HUDEP-2 (cell line): ENCODE results near the gene SRGAP3.

Experiments used
- DNase-seq, 76 experiments: peaks; one replicate each; lab custom pipeline; 2025; ENCODE audit not compliant: unreplicated experiment in 76 of 76; lab: John Stamatoyannopoulos, UW

The SRGAP3 gene

GRCh38 chr3:9229325-9229724 is 20.1 kb downstream of the SRGAP3 start:
- DNase-seq = no peak

DNA sequence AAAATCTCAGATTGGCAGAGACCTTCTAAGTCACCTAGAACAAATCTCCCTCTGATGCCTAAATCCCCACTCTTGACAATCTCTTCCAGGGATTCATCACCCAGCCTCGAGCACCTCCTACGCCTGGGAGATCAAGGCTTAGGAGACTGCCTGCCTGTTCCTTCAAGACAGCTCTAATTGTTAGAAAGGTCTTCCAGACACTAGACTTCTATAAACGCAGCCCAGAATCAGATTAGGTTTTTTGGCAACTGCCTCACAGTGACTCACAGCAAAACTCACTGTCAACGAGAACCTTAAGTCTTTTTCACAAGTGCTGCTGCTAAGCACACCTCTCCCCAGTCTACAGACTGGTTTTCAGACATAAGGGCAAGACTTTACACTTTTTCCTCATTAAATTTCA is 23.1 kb downstream of the SRGAP3 start:
- DNase-seq = peak in 4 of 76 experiments; percentile 2 to 9 (median 4)

- no peak for DNase-seq
Measured at GRCh38 chr3:9225268-9225667, 24.2 kb downstream of the SRGAP3 start.

DNA sequence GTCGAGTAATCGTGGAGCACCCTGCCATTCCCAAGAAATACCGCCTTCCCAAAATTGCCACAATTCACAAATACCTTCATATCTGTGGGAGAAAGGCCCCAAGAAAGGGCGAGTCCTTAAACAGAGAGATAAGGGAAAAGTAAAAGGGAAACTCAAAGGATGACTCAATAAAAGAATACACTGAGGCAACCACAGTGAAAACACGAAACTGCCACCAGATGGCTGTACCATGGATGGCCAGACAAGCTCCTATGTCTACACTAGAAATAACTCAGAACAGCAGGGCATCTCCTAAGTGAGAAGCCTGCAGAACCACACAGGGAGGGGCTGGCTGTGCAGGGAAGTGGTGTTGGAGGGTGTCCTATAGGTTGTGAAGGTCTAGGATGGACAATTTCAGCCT is 25.0 kb downstream of the SRGAP3 start:
- DNase-seq = no peak

DNA sequence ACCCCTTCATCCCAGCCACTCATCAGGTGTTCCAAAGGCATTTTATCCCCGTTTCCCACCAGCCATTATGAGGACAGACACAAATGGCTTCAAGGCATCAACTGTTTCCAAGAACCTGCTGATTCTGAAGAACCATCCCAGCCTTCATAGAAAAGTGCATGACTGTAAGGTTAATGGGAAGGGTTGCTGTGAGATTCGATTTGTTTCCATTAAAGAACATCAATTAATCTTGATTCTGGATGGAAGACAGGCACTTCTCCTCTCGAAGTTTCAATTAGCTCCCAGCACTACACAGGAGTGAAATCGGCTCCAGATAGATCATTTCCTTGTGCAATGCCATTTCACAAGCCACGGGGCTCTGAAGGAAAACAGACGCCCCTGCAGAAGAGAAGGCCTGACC is 25.8 kb downstream of the SRGAP3 start:
- no peak for DNase-seq

DNA sequence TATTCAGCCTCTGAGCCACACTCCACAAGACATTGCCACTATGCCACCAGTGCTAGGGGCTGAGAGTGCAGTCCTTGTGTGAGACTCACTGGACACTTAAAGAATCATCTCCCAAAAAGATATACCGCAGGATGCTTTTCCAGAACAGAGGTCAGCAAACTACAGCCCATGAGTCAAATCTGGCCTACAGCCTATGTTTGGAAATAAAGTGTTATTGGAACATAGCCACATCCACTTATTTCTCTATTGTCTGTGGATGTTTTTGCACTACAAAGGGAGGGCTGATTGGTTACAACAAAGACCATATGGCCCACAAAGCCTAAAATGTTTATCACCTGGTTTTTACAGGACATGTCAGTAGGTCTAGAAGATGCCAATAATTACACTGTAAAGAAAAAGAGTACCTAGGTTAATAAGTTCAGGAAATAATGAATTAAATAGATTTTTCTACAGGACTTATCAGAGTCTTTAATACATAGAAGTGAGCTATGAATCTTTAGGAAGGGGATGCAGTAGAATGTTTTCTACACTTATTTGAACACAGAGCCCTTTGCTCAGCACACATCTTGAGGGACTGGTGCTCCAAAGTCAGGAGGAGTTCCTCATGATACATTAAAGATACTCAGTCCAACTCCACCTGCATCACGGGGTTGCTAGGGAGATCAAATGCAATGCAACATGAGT is 26.3 kb downstream of the SRGAP3 start:
- DNase-seq = no peak

- DNase-seq = no peak
Measured at GRCh38 chr3:9222049-9222448, 27.4 kb downstream of the SRGAP3 start.

DNA sequence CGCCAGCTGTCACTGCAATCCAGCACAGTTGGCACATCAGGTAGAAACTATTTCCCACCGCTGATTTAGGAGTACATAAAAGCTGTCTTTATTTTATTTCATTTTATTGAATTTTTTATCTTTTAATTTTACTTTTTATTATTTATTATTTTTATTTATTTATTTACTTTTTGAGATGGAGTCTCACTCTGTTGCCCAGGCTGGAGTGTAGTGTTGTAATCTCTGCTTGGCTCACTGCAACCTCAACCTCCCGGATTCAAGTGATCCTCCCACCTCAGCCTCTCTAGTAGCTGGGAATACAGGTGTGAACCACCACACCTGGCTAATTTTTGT is 31.0 kb downstream of the SRGAP3 start:
- no peak for DNase-seq

- no peak for DNase-seq
Measured at GRCh38 chr3:9217784-9218513, 31.5 kb downstream of the SRGAP3 start.

- DNase-seq = no peak
Measured at GRCh38 chr3:9216736-9217135, 32.7 kb downstream of the SRGAP3 start.

- no peak for DNase-seq
Measured at GRCh38 chr3:9214599-9214998, 34.8 kb downstream of the SRGAP3 start.

DNA sequence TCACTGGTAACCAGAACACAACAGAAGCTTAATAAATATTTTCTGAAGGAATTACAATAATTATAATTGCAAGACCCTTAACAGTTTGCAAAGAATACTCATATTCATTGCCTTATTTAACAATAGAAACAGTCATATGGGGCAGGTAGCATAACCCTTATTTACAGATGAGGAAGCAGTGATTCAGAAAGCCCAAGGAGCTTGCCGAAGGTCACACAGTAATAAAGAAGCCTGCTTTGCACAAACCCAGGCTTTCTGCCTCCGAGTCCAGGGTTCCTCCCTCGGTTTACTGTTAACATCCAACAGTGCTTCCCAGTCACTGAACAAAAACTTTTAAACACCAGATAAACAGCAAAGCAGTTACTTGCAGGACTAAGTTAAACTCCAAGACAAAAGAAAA is 35.3 kb downstream of the SRGAP3 start:
- no peak for DNase-seq

DNA sequence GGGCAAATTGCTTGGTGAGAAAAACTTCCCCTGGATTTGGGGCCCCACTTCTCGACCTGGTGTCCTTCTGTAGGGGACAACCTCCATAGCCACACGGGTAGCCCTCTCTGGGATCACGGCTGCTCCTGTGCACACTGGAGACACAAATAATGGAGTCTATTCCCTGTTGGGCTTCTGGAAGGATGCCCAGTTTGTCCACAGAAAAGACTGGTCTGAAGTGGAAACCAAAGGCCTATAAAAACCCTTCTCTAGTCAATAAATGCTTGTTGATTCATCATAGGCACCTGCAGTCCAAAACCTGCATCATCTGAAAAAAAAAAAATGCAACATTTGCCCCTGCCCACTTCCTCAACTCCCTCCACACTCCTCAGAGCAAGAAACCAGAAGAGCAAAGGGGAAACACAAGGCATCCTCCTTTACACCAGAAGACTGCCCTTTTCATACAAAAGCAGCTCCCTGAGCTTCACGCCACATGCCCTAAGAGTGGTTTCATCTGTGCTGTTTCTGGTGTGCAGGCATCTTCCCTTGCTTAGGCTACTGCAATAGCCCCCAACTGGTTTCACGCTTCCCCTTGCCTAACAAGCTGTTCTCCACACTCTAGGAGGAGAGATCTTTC is 36.3 kb downstream of the SRGAP3 start:
- no peak for DNase-seq

GRCh38 chr3:9211155-9211950 is 38.1 kb downstream of the SRGAP3 start:
- no peak for DNase-seq

GRCh38 chr3:9209777-9210176 is 39.7 kb downstream of the SRGAP3 start:
- DNase-seq = no peak

GRCh38 chr3:9208605-9209152 is 40.8 kb downstream of the SRGAP3 start:
- DNase-seq = no peak

DNA sequence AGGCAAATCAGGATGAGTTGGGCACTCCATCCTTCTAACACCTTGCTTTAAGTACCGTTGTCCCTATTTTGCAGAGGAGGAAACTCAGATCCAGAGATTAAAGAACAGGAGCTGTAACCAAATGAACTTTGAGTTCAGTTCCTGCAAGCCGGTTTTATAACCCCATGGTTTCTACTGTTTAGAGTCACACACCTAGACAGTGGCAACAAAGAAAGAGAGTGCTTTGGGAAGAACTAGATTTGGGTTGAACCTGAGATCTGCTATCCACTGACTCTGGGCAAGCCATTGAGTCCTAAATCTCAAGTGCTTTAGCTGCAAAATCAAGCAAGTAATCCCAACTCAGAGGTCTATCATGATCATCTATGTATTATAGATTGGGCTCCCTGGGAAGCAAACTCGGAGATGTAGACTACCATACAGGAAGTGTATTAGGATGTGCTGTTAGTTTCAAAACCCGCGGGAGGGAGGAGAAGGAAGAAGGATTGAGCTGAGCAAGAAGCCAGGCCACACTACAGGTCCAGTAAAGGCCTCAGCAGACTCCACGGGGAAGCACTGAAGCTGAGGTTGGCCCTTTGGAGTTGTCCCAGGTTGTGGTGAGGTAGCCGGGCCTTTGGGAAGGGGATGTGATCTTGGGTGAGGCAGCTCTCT is 42.2 kb downstream of the SRGAP3 start:
- no peak for DNase-seq

DNA sequence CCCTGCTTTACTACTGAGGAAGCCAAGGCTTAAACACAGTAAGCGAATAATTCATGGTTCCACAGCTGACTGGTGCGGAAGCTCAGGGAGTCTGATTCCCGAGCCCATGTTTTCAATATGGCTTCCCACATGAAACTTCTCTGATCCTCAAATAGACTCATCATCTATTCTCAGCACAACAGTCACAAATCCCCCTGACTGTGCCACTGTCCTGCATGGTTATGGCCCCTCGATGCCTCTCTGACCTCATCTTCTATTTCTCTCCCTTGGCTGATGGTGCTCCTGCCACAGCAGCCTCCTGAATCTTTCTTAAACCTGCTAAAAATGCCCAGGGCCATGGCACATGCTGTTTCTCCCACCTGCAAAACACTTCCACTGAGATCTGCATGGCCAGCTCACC is 43.2 kb downstream of the SRGAP3 start:
- no peak for DNase-seq

DNA sequence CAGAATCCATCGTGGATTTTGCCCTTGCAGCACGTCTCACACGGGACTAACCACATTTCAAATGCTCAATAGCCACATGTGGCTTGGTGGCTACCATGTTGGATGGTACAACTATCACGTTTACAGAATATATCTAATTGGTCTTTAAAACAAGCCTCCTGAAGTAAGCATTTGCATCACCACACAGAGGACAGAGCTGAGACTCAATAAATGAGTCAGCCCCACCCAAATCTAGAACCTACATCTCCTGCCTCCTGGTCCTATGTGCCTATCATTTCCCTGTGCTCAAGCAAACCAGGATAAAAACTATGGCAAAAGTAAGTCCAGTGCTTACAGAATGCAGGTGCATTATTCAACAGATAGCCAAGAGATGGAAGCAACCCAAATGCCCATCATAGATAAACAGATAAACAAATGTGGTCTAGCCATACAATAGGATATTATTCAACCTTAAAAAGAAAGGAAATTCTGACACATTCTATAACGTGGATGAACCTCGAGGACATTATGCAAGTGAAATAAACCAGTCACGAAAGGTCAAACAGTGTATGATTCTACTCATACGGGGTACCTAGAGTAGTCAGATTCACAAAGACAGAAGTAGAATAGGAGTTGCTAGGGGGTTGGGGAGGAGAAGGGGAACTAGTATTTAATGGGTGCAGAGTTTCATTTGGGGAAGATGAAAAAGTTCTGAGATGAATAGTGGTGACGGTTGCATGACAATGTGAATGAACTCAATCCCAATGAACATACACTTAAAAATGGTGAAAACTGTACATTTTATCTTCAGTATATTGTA is 43.9 kb downstream of the SRGAP3 start:
- DNase-seq = no peak
